GOT3 (cell line): Measurements from ENCODE around the gene ADGB.

Source experiments
- DNase-seq: peaks from one replicate; lab custom pipeline; 2025; ENCODE audit warnings: mixed read lengths; lab: John Stamatoyannopoulos, UW

The ADGB gene

GRCh38 chr6:146634022-146634421, 35.2 kb downstream of the ADGB start:
- no peak for DNase-seq

GRCh38 chr6:146635165-146635564, 36.4 kb downstream of the ADGB start:
- DNase-seq, result no peak

DNA sequence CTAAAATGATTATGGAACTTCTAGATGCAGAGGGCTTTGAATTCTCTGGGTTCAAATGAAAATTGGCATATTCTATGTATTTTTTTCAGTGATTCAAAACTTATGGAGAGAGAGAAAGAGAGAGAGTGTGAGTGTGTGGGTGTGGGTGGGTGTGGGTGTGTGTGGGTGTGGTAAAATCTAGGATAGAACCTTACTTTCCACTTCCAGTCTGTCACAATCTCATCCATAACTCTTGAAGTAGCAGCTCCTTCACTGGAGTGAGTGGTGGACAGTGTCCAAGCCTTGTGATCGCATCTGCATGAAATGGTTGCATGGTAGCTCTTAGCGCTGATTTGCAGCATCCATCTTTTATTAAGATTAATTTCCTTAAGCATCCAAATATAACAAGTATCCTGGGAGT, 37.7 kb downstream of the ADGB start:
- DNase-seq, result no peak

- no peak for DNase-seq
Observed at GRCh38 chr6:146642921-146643320, 44.1 kb downstream of the ADGB start.

DNA sequence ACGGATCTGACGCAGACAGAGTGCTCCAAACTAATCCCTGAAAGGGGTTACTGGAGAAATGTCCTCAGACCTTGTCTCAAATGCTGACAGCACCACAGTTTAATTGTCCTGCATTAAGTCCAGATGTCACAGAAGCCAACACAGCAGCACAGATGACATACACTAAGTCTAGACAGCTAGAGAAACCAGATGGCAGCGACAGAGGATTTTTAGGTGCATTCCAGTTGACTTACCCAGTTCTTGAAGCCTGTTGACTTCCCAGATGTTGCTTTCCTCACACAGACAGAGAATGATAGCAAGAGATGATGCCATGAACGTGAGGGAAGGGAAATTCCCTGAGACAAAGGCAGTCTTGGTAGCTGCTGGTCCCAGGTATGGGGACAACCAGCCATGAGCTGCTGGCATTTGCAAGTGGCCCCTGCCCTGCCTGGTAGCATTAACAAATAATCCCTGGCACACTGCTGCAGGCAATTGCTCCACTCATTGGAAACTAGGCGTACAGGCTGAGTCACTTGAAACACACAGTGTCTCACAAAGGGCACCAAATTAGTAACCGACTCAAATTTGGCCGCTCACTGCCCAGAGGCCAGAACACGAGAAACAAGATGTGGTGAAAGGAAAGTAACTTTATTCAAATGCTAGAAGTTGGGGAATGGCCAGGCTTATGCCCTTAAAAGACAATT, 52.2 kb downstream of the ADGB start:
- DNase-seq, result no peak

GRCh38 chr6:146651482-146651863, 52.7 kb downstream of the ADGB start:
- no peak for DNase-seq

GRCh38 chr6:146657432-146657831, 58.7 kb downstream of the ADGB start:
- no peak for DNase-seq

GRCh38 chr6:146664871-146665360, 66.1 kb downstream of the ADGB start:
- DNase-seq, result no peak

DNA sequence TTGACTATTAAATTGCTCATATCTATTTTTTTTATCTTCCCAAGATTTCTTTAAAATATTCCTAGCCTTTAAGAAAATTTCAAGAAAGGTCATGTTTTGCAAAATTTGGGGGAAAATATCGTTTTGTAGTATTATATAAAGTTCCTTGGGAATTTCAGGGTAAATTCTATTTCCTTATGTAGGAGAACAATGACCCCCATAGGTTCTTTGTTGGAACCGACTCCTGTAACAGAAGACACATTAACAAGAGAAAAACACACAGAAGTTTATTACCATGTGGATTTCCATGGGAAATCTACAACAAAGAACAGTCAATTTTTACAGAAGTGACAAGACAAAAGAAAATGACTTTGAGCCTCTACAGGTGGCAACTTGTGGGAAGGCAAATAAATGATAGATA, 68.1 kb downstream of the ADGB start:
- DNase-seq, result no peak

- DNase-seq, result no peak
Observed at GRCh38 chr6:146670161-146670560, 71.4 kb downstream of the ADGB start.

DNA sequence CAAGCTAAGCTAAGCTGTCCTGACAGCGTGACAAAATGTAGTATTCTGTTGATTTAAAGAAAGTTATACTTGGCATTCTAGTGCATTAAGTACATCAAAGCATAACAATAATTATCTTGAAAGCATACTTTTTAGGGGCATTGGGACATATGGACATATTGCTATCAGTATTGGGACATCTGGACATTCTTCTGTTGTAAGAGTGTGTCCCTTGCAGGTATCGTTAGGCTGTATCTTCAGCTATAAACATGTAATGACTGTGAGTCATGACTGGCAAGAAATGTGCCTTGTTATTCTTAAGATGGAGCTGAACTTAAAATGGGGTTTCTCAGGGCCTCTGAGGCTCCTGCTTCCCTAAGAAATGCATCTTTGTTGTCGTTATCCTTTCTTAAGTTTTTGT, 74.3 kb downstream of the ADGB start:
- no peak for DNase-seq

GRCh38 chr6:146679386-146679785, 80.6 kb downstream of the ADGB start:
- DNase-seq, result no peak

- no peak for DNase-seq
Observed at GRCh38 chr6:146682919-146683318, 84.1 kb downstream of the ADGB start.

DNA sequence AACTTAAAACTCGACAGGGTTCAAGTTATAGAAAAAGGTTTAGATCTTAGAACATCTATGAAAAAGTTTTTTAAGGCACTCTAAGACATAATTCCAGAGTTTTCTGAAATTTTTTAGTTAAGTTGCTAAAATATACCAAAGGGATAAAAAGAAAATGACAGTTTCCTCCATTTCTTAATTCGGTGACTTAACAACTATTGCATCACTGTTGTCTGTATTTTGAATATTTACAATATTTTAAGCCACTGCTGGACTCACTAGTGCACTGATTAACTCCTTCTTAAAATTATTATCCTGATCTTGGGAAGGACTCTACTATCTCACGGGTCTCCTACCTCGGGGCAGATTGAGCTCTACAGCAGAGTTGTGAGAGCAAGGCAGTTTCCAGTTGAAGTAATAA, 91.0 kb downstream of the ADGB start:
- no peak for DNase-seq

GRCh38 chr6:146693342-146693741, 94.6 kb downstream of the ADGB start:
- DNase-seq, result no peak

DNA sequence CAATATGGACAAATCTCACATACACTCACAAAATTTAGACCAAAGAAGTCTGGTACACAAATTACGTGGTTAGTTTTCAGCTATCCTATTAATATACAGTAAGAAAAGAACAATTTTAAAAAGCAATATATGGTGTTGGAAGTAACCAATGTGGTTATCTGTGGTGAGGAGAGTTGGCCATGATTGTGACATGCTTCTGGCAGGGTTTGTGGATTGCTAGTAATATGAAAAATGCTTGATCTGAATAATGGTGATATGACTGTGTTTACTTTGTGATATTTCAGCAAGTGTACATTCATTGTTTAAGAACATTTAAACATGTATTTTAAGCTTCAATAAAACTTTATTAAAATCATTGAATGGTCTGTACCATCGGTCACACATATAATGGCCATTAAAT, 99.1 kb downstream of the ADGB start:
- DNase-seq, result no peak

DNA sequence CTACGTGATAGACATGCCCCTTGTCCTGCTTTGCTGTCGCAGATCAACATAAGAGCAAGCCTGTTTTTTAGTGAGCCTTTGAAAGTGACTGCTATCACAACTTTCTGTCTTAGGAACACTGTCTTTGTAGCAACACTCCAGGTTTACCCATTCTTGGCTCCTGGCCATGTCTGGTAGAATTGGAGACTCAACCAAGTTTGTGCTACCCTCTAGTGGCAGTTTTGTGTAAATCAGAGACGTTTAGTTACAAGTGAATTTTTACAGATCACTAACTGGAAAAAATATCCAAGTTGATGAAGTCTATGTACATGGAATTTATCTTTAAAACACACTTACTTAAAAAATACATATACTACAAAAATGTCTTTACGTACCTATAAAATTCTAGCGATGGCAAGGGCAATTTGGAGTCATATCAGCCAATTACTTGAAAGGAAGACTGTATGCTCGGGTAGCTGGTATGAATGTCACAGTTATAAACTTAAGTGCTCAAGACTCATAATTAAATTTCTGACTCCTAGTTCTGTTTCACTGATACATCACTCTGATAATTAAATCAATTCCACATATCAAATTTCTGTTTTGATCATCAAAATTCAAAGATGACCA, 101.4 kb downstream of the ADGB start:
- DNase-seq, result peak; percentile 6

DNA sequence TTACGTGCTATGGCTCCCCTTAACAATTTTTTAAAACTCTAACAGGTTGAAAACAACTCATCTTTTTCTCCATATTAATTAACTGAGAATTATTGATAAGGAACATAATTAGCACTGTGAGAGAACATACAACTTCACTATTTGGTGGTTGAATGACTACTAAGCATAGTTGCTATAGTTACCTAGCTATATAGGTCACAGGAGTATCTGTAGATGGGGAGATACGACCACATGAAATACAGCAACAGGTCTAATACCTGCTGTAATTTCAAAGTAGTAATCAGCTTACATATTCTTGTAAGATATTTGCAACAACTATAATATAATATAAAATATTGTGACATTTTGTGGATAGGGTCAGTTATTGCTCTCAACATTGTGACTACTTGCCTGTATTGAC, 102.9 kb downstream of the ADGB start:
- no peak for DNase-seq

DNA sequence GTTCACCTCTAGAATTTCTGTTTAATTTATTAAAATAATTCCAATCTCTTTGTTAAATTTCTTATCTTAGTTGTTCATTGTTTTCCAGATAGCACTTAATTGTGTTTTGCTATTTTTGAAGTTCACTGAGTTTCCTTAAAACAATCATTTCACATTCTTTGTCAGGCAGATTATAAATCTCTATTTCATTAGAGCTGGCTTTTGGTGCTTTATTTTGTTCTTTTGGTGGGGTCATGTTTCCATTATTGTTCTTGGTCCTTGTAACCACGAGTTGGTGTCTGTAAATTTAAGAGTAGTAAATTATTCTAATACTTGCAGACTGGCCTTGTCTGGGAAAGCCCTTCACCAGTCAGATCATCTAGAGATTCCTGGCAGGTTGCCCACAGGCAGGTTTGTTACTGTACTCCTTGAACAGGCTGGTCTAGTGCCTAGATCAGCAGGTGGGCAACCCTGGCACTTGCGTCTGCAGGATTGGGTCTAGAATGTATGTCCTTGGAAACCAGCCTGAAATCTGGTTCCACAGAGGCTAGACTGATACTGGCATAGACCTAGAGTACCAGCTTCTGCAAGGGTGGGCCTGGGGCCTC, 110.4 kb downstream of the ADGB start:
- DNase-seq, result no peak

- DNase-seq, result no peak
Observed at GRCh38 chr6:146719387-146719786, 120.6 kb downstream of the ADGB start.

GRCh38 chr6:146739696-146740095, 140.9 kb downstream of the ADGB start:
- no peak for DNase-seq

- DNase-seq, result no peak
Observed at GRCh38 chr6:146741609-146742008, 142.8 kb downstream of the ADGB start.

DNA sequence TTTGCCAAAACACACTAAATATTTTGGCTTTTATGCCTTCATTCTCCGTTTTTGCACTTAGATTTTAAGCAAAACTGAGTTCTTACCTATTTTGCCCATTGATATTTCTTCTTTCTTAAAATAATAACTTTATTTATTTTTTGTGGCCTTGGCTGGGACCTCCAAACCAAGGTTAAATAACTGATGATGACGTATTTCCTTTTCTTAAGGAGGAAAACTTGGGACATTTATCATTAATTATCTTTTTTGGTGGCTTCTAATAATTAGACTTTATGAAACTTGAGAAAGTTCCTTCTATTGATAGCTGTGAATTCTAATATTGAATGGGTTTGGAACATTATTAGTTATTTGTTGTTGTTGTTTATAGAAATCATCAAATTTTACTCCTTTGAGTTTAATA, 154.5 kb downstream of the ADGB start:
- DNase-seq, result no peak

DNA sequence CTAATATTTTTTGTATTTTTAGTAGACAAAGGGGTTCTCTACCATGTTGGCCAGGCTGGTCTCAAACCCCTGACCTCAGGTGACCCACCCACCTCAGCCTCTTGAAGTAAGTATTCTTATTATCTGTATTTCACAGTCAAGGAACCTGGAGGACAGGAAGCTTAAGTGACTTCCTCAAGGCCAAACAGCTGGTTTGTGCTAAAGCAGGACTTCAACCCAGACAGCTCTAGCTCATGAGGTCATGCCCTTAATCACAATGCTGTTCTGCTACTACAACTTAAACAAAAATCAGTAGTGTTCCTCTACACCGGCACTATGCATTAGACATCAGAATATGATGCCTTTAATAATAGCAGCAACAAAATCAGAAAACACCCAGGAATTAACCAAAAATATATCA, 168.9 kb downstream of the ADGB start:
- no peak for DNase-seq
